Colon (tissue), 2 donors: ENCODE data around the gene NME9.

Experiments
- FAIRE-seq: peaks from 2 replicates; lab custom pipeline; 2012; peaks lifted over from hg19 to GRCh38; lab: Jason Lieb, UNC
- donor health status: control.
- donor health status: control.

NME9 gene

GRCh38 chr3:138362538-138362937, 32.9 kb upstream of the NME9 start:
- FAIRE-seq: no peak

GRCh38 chr3:138361561-138361971, 31.9 kb upstream of the NME9 start:
- FAIRE-seq: no peak

GRCh38 chr3:138360869-138361525, 31.3 kb upstream of the NME9 start:
- FAIRE-seq: no peak

- no peak for FAIRE-seq
Measured at GRCh38 chr3:138359919-138360868, 30.5 kb upstream of the NME9 start.

GRCh38 chr3:138359148-138359918, 29.7 kb upstream of the NME9 start:
- FAIRE-seq: no peak

GRCh38 chr3:138356730-138357405, 27.2 kb upstream of the NME9 start:
- FAIRE-seq: no peak

GRCh38 chr3:138355071-138355470, 25.4 kb upstream of the NME9 start:
- no peak for FAIRE-seq

- no peak for FAIRE-seq
Measured at GRCh38 chr3:138354376-138354775, 24.7 kb upstream of the NME9 start.

GRCh38 chr3:138351916-138352550, 22.4 kb upstream of the NME9 start:
- no peak for FAIRE-seq

- FAIRE-seq: no peak
Measured at GRCh38 chr3:138351151-138351550, 21.5 kb upstream of the NME9 start.

GRCh38 chr3:138349926-138350665, 20.4 kb upstream of the NME9 start:
- no peak for FAIRE-seq

GRCh38 chr3:138348754-138349739, 19.4 kb upstream of the NME9 start:
- FAIRE-seq: no peak

GRCh38 chr3:138347960-138348753, 18.5 kb upstream of the NME9 start, which contains the start of gene MRAS:
Gene MRAS, plus strand, starts transcription at chr3:138348579. Its CDS starts 24,305 bp downstream, at chr3:138372884.
- no peak for FAIRE-seq

- no peak for FAIRE-seq
Measured at GRCh38 chr3:138344754-138345153, 15.1 kb upstream of the NME9 start.

GRCh38 chr3:138340511-138340910, 10.9 kb upstream of the NME9 start:
- no peak for FAIRE-seq

- no peak for FAIRE-seq
Measured at GRCh38 chr3:138338811-138339210, 9.2 kb upstream of the NME9 start.

- FAIRE-seq: no peak
Measured at GRCh38 chr3:138338244-138338643, 8.6 kb upstream of the NME9 start.

GRCh38 chr3:138336454-138336999, 6.9 kb upstream of the NME9 start:
- no peak for FAIRE-seq
